Epithelial cell of proximal tubule (primary cell): ENCODE results near the gene DNASE2B. TPM values are rescaled to one million over a fixed set of nuclear protein-coding genes. Genes with fewer than 3 reads are reported as not detected.

Experiments
- DNase-seq: peaks from one replicate; pipeline ENCODE4 v3.0.0-alpha.2; 2011; ENCODE audit warnings: low read depth
- H3K4me3 ChIP-seq: 2 replicates; pipeline ENCODE4 v1.5.1; 2011; ENCODE audit warnings: low read depth, mild to moderate bottlenecking, low read length
- total RNA-seq: library from RNA; depleted of rRNA; stranded (reverse); fragments of >200 nt; gene quantifications from 2 replicates; pipeline ENCODE4 v1.2.3, GENCODE V29; 2015
- TF ChIP-seq, protein P1 (sequence below): conservative IDR thresholded peaks from 2 replicates; pipeline ENCODE4 v1.5.1; 2012; ENCODE audit warnings: low read depth, mild to moderate bottlenecking, low read length

DNASE2B gene
- total RNA-seq, 1 donor from 2014 or later = not detected

- no peak overlapping the region for H3K4me3 ChIP-seq
- DNase-seq = no peak
- TF ChIP-seq, protein P1, sequence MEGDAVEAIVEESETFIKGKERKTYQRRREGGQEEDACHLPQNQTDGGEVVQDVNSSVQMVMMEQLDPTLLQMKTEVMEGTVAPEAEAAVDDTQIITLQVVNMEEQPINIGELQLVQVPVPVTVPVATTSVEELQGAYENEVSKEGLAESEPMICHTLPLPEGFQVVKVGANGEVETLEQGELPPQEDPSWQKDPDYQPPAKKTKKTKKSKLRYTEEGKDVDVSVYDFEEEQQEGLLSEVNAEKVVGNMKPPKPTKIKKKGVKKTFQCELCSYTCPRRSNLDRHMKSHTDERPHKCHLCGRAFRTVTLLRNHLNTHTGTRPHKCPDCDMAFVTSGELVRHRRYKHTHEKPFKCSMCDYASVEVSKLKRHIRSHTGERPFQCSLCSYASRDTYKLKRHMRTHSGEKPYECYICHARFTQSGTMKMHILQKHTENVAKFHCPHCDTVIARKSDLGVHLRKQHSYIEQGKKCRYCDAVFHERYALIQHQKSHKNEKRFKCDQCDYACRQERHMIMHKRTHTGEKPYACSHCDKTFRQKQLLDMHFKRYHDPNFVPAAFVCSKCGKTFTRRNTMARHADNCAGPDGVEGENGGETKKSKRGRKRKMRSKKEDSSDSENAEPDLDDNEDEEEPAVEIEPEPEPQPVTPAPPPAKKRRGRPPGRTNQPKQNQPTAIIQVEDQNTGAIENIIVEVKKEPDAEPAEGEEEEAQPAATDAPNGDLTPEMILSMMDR = no peak
Observed at GRCh38 chr1:84410328-84411095, 12.2 kb downstream of the DNASE2B start.

GRCh38 chr1:84412316-84412942, 14.1 kb downstream of the DNASE2B start:
- no peak for DNase-seq
- TF ChIP-seq, protein P1 = no peak
- no peak overlapping the region for H3K4me3 ChIP-seq

- TF ChIP-seq, protein P1 = no peak
- DNase-seq = no peak
- H3K4me3 ChIP-seq = no peak overlapping the region
Observed at GRCh38 chr1:84415396-84415795, 17.1 kb downstream of the DNASE2B start.

GRCh38 chr1:84422909-84423308, 24.6 kb downstream of the DNASE2B start:
- TF ChIP-seq, protein P1 = no peak
- DNase-seq = no peak
- no peak overlapping the region for H3K4me3 ChIP-seq

GRCh38 chr1:84424513-84425149, 26.3 kb downstream of the DNASE2B start:
- TF ChIP-seq, protein P1 = no peak
- no peak for DNase-seq
- H3K4me3 ChIP-seq = no peak overlapping the region

DNA sequence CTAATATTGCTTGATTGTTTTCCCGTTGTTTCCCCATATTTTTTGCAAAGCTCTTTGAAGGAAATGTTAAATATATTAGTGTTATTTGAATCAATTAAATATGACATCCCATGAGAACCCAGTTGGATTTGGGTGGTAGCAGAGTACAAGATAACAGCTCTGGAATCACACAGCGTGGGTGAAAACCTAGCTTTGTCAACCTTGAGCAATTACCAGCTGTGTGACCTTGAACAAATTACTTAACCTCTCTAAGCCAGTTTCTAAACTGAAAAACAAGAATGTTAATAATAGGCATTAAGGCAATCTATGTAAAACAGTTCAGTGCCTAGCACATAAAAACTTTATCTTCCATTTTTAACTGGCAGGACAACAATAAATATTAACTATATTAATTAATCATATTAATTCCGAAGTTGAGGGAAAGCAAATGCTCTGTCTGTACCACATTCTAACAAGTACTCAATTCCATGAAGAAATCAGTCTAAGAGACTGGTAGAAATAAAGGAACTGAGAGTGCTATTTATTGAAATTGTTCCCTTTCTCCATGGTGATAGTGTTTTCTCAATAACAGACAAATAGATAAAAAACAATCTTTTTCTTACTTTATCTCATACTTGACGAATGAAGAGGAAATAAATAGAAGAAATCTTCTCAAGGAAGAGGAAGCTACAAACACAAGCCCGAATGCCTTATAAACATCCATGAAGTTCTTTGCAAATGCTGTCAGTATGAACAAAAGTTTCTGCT, 27.0 kb downstream of the DNASE2B start:
- TF ChIP-seq, protein P1 = no peak
- no peak for DNase-seq
- H3K4me3 ChIP-seq = no peak overlapping the region
